Stomach (tissue), 9 donors: ENCODE measurements around the gene VWA2. TPM values are rescaled to one million over a fixed set of nuclear protein-coding genes. Genes with fewer than 3 reads are reported as not detected.

ENCODE experiments used
- DNase-seq, 2 donors: peaks; one replicate each; pipeline versions ENCODE4 v3.0.0 to v3.0.0-alpha.2; 2013 to 2019
- H3K27ac ChIP-seq, 5 donors: fragments of 200-600 bp in 4 of 5; sonication (generic) in 4 of 5; one replicate each; pipeline ENCODE4 v1.5.1; 2013 to 2019; ENCODE audit warnings: mild to moderate bottlenecking in 1 of 5, moderate library complexity in 1 of 5
- H3K27me3 ChIP-seq, 3 donors: fragments of 200-600 bp; sonication (generic); one replicate each; pipeline ENCODE4 v1.5.1; 2017 to 2019; ENCODE audit warnings: mixed run types in 1 of 3
- H3K36me3 ChIP-seq, 4 donors: fragments of 200-600 bp; sonication (generic); 1 replicate in 3 of 4; 2 replicates in 1 of 4; pipeline ENCODE4 v1.5.1; 2016 to 2019
- H3K4me1 ChIP-seq, 4 donors: fragments of 200-600 bp; sonication (generic); one replicate each; pipeline ENCODE4 v1.5.1; 2016 to 2019
- H3K4me3 ChIP-seq, 4 donors: fragments of 200-600 bp; sonication (generic) in 3 of 4; one replicate each; pipeline ENCODE4 v1.5.1; 2016 to 2019; ENCODE audit warnings: mild to moderate bottlenecking in 1 of 4
- H3K9me3 ChIP-seq, 4 donors: fragments of 200-600 bp; sonication (generic); one replicate each; pipeline ENCODE4 v1.5.1; 2016 to 2019
- CTCF ChIP-seq, 7 experiments: fragments of 450-650 bp in 4 of 7; fragments of 200-600 bp in 3 of 7; sonication (generic) in 3 of 7; IDR thresholded peaks; one replicate each; pipeline ENCODE4 v1.5.1; 2016 to 2019; ENCODE audit warnings: antibody characterized with exemption in 7 of 7, control low read depth in 2 of 7, mild to moderate bottlenecking in 1 of 7
- EP300 ChIP-seq: sonication (generic); formaldehyde crosslinking; IDR thresholded peaks from one replicate; pipeline ENCODE4 v1.6.1; 2017; ENCODE audit warnings: antibody characterized with exemption
- POLR2A ChIP-seq, 4 donors: fragments of 450-650 bp; IDR thresholded peaks; one replicate each; pipeline ENCODE4 v1.6.1; 2016; ENCODE audit warnings: antibody characterized with exemption in 4 of 4, control low read depth in 2 of 4, mild to moderate bottlenecking in 1 of 4, moderate library complexity in 1 of 4
- POLR2AphosphoS5 ChIP-seq, 3 donors: sonication (generic); formaldehyde crosslinking; IDR thresholded peaks; one replicate each; pipeline ENCODE4 v1.6.1; 2016; ENCODE audit warnings: antibody characterized with exemption in 3 of 3
- WGBS, 5 donors: extraction: QIAGEN DNeasy Blood & Tissue Kit in 3 of 5; methylation state at CpG; one replicate each; pipeline versions ENCODE4 v1.1.5 to v1.1.7; 2013 to 2018; 5-methylcytosine and 5-hydroxymethylcytosine counted together
- intact Hi-C: fragments of 100-400 bp; cut with DNase I; formaldehyde crosslinking; loops from one replicate; pipeline ENCODE4 v1.15.1; 2023; ENCODE audit warnings: low total_unique reads
- polyA plus RNA-seq, 3 donors: library from polyadenylated mRNA; stranded (reverse); fragments of 200-250 nt; gene quantifications; one replicate each; pipeline ENCODE4 v1.2.3, GENCODE V29; 2013
- total RNA-seq, 5 donors: library from RNA; depleted of rRNA; stranded (reverse); fragments of >200 nt; gene quantifications; one replicate each; pipeline versions ENCODE4 v1.1.0 to v1.2.3, GENCODE V29; 2014 to 2016
- donor health status: healthy with polysubstance abuse.
- donor health status: Bipolar disorder and iron deficiency.
- donor health status: healthy.

Gene VWA2
- total and polyA plus RNA-seq, 8 donors, result 0.46 to 20.7 (median 5.8) TPM

GRCh38 chr10:114212153-114212552 is 26.9 kb upstream of the VWA2 start:
- Histone ChIP-seq H3K27ac (no peak overlapping the region), H3K4me1 (no peaks in the 10 kb centered on the region), H3K36me3 (no peaks in the 10 kb centered on the region), H3K9me3 (no peaks in the 10 kb centered on the region), H3K27me3 (no peaks in the 10 kb centered on the region), H3K4me3 (no peak overlapping the region)
- intact Hi-C loops, result no loop called here
- DNase-seq, result no peak
- WGBS, 5 donors, result 77 to 90% (median 81%) methylated on average over 2 of the region's 2 CpGs
- TF ChIP-seq CTCF (IDR thresholded peaks at IDR 0.05), result no peak
- no peak for TF ChIP-seq POLR2A (IDR thresholded peaks at IDR 0.05)
- TF ChIP-seq POLR2AphosphoS5 (IDR thresholded peaks at IDR 0.05), result no peak
- TF ChIP-seq EP300, result no peak

GRCh38 chr10:114215033-114215432 is 24.0 kb upstream of the VWA2 start:
- H3K27me3 ChIP-seq, result no peaks in the 10 kb centered on the region
- H3K4me3 ChIP-seq, result no peak overlapping the region
- no peak for DNase-seq
- WGBS, 5 donors, result 72 to 77% (median 73%) methylated on average over 1 of the region's 1 CpG
- TF ChIP-seq EP300 (no peak), POLR2A (IDR thresholded peaks at IDR 0.05) (no peak), POLR2AphosphoS5 (IDR thresholded peaks at IDR 0.05) (no peak), CTCF (IDR thresholded peaks at IDR 0.05) (no peak)
- intact Hi-C loops, result no loop called here
- H3K27ac ChIP-seq, result no peak overlapping the region
- H3K36me3 ChIP-seq, result no peaks in the 10 kb centered on the region
- H3K9me3 ChIP-seq, result no peaks in the 10 kb centered on the region
- no peaks in the 10 kb centered on the region for H3K4me1 ChIP-seq

GRCh38 chr10:114220281-114220680 is 18.8 kb upstream of the VWA2 start:
- no peaks in the 10 kb centered on the region for H3K4me1 ChIP-seq
- intact Hi-C loops, result no loop called here
- no peak overlapping the region for H3K4me3 ChIP-seq
- H3K27ac ChIP-seq, result no peak overlapping the region
- H3K9me3 ChIP-seq, result no peaks in the 10 kb centered on the region
- H3K27me3 ChIP-seq, result peaks cover 0 to 10% (median 0%) of the 10 kb centered on the region in 3 donors
- TF ChIP-seq EP300 (no peak), CTCF (IDR thresholded peaks at IDR 0.05) (no peak), POLR2AphosphoS5 (IDR thresholded peaks at IDR 0.05) (no peak)
- 59 to 82% (median 78%) methylated on average over 2 of the region's 2 CpGs for WGBS, 5 donors
- DNase-seq, result no peak
- no peaks in the 10 kb centered on the region for H3K36me3 ChIP-seq

GRCh38 chr10:114221235-114221634 is 17.8 kb upstream of the VWA2 start:
- Histone ChIP-seq H3K27ac (no peak overlapping the region), H3K9me3 (no peaks in the 10 kb centered on the region), H3K36me3 (no peaks in the 10 kb centered on the region), H3K4me3 (no peak overlapping the region), H3K27me3 (peaks cover 0 to 11% (median 0%) of the 10 kb centered on the region in 3 donors), H3K4me1 (no peaks in the 10 kb centered on the region)
- intact Hi-C loops, result no loop called here
- TF ChIP-seq CTCF (IDR thresholded peaks at IDR 0.05) (no peak), POLR2A (IDR thresholded peaks at IDR 0.05) (no peak), POLR2AphosphoS5 (IDR thresholded peaks at IDR 0.05) (no peak), EP300 (no peak)
- no peak for DNase-seq
- WGBS, 5 donors, result 82 to 88% (median 84%) methylated on average over 4 of the region's 4 CpGs
